Subcutaneous abdominal adipose tissue (tissue), 5 donors: ENCODE measurements around the gene BTRC.
A peak's percentile ranks its signal among the peaks of the same experiment; 100 is the strongest.
"Not testable (repeated sequence)": the region's sequence is repeated elsewhere in the genome, so short reads cannot be mapped to it uniquely, and the experiment has no call there.

Source experiments
- H3K27ac ChIP-seq: one replicate; pipeline ENCODE4 v1.7.0; 2013; ENCODE audit warnings: low read depth, mild to moderate bottlenecking, inconsistent platforms, low read length, moderate library complexity
- H3K27me3 ChIP-seq, 5 donors: one replicate each; pipeline ENCODE4 v1.7.0; 2013; ENCODE audit warnings: low read length in 5 of 5, inconsistent platforms in 1 of 5; ENCODE audit not compliant: control insufficient read depth in 5 of 5, insufficient read depth in 4 of 5
- H3K36me3 ChIP-seq, 5 donors: one replicate each; pipeline ENCODE4 v1.7.0; 2013; ENCODE audit warnings: low read length in 5 of 5; ENCODE audit not compliant: control insufficient read depth in 5 of 5, insufficient read depth in 5 of 5
- H3K4me1 ChIP-seq, 5 donors: one replicate each; pipeline ENCODE4 v1.7.0; 2013; ENCODE audit warnings: low read length in 5 of 5, mild to moderate bottlenecking in 3 of 5, moderate library complexity in 1 of 5; ENCODE audit not compliant: control insufficient read depth in 5 of 5, insufficient read depth in 5 of 5
- H3K4me3 ChIP-seq, 5 donors: one replicate each; pipeline ENCODE4 v1.7.0; 2013; ENCODE audit warnings: low read length in 5 of 5, low read depth in 1 of 5
- H3K9ac ChIP-seq, 5 donors: one replicate each; pipeline ENCODE4 v1.7.0; 2013; ENCODE audit warnings: low read length in 5 of 5, mild to moderate bottlenecking in 4 of 5, moderate library complexity in 3 of 5
- H3K9me3 ChIP-seq, 5 donors: one replicate each; pipeline ENCODE4 v1.7.0; 2013; ENCODE audit warnings: low read length in 5 of 5; ENCODE audit not compliant: control insufficient read depth in 5 of 5
- donor health status: healthy.
- donor health status: healthy.
- donor health status: healthy.
- donor health status: healthy.
- donor health status: healthy.

BTRC gene

DNA sequence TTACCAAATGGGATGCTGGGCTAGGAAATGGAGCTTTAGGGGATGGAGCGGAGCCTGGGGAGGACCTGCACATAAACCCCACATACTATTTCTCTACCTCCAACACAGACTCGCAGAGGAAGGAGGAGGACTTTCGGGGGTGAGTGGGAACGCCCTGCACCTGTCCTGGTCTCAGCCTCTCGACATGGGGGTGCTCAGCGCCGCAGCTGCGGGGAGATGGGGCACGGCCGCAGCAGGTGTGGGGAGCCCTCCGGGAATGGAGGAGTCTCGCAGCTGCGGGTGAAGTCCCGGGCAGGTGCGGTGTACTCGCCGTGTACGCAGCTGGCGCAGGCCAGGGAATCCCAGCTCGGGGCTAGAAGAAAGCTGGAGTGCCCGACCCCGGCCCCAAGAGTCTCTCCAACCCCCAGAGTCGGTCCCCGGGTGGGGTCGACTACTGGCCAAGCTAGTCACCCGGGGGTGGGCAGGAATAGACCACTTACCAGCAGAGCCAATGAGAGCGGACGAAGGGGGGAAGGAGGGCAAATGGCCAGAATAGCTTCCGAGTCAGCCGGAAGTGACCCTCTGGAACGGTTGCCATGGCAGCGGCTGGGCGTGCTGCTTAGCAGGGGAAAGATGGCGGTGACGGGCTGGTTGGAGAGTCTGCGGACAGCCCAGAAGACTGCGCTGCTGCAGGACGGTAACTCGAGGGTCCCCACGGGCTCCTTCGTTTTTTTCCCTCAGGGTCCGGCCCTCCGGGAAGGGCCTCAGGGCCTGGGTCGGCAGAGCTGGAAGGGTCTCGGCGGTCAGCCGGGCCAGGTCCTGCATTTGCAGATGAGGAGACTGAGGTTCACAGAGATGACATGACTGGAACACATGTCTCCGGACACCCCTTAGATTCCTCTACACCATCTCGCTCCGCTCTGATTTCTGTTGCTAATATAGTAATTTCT lies 234.0 kb downstream of the BTRC start, which contains the start of the genes DPCD and POLL:
Gene DPCD, plus strand, starts transcription at position 597 of the 929 bp plus-strand sequence. Its CDS starts 16 bp downstream, at position 613.
Gene POLL, minus strand, starts transcription at position 533 of the 929 bp plus-strand sequence. CDS start 897 bp downstream, outside the sequence.
- Histone ChIP-seq H3K9me3 (no peaks in the 10 kb centered on the region), H3K36me3 (peaks cover 3 to 30% (median 23%) of the 10 kb centered on the region in 5 donors), H3K9ac (peak within 1 kb of the TSS; percentile 56 to 94 (median 89)), H3K27ac (peak within 1 kb of the TSS; percentile 75), H3K4me3 (peak within 1 kb of the TSS; percentile 88 to 100 (median 97)), H3K27me3 (no peaks in the 10 kb centered on the region), H3K4me1 (peaks cover 3 to 28% (median 21%) of the 10 kb centered on the region in 5 donors)

- H3K27ac ChIP-seq: no peak overlapping the region
- peak overlapping the region in 2 of 5 donors; percentile 89 to 94 for H3K9ac ChIP-seq
- H3K4me3 ChIP-seq: peak overlapping the region; percentile 88 to 100 (median 97)
- peaks cover 3 to 29% (median 23%) of the 10 kb centered on the region in 5 donors for H3K4me1 ChIP-seq
- no peaks in the 10 kb centered on the region for H3K27me3 ChIP-seq
- H3K9me3 ChIP-seq: no peaks in the 10 kb centered on the region
- H3K36me3 ChIP-seq: peaks cover 0 to 21% (median 15%) of the 10 kb centered on the region in 5 donors
Observed at GRCh38 chr10:101588879-101589278, 234.9 kb downstream of the BTRC start.

DNA sequence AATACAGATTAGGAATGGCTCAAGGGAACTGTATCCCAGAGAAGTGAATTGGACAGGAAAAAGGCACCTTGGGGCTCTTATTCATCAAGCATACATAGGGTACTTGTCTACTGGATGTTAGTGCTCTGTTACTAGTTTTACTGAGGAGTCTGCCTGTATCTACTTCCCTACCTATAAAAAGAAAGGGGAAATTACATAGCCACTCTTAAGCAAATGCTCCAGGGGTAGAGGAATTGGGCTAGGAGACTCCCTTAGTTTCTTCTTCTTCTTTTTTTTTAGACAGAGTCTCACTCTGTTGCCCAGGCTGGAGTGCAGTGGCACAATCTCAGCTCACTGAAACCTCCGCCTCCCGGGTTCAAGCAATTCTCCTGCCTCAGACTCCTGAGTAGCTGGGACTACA lies 239.4 kb downstream of the BTRC start:
- H3K4me3 ChIP-seq, H3K9me3 ChIP-seq, H3K27me3 ChIP-seq, H3K9ac ChIP-seq, H3K36me3 ChIP-seq, H3K27ac ChIP-seq: not testable (repeated sequence)
- peaks cover 0 to 25% (median 19%) of the 10 kb centered on the region in 5 donors for H3K4me1 ChIP-seq

DNA sequence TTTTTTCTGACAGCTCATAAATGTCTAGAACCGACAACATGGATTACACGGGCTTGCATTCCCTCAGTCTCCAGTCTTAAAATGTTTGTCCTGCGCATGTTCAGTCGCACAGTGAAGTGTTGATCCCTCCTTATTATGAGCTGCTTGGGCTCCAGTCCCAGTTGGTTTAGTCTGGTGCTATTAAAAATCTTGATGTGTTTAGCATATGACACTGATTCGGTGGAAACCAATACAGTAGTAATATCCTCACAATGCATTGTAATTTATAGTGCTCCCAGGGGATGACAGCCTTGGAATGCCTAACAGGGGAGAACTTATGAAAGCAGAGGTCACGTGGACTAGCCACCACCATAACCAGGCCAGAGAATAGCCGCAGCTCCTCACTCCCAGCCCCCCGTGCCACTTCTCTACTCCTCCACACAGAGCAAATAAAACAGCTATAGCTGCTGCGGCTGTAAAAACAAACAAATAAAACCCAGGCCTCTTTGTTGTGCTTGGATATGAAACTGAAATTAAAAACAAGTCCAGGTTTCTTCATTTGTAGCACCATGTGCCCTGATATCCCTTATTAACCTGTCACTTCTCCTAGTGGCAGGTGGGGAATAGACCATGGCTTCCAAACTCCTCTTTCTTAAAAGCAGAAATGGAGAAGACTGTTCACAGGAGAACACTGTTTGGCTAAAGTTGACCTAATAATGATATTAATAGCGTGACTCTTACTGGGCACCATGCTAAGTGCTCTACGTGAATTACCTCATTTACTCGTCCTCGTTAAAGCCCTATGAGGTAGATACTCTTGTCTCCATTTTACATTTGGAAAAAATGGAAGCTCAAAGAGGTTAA lies 241.8 kb downstream of the BTRC start:
- H3K27ac ChIP-seq: peak overlapping the region; percentile 7
- H3K36me3 ChIP-seq: peaks cover 0 to 4% (median 0%) of the 10 kb centered on the region in 5 donors
- no peaks in the 10 kb centered on the region for H3K9me3 ChIP-seq
- peak overlapping the region in 1 of 5 donors; percentile 23 for H3K4me3 ChIP-seq
- H3K27me3 ChIP-seq: no peaks in the 10 kb centered on the region
- peak overlapping the region in 1 of 5 donors; percentile 9 for H3K9ac ChIP-seq
- peaks cover 0 to 17% (median 12%) of the 10 kb centered on the region in 5 donors for H3K4me1 ChIP-seq

- H3K36me3 ChIP-seq: peaks cover 0 to 6% (median 0%) of the 10 kb centered on the region in 5 donors
- H3K9ac ChIP-seq: no peak overlapping the region
- no peaks in the 10 kb centered on the region for H3K27me3 ChIP-seq
- peaks cover 0 to 17% (median 12%) of the 10 kb centered on the region in 5 donors for H3K4me1 ChIP-seq
- H3K27ac ChIP-seq: no peak overlapping the region
- H3K4me3 ChIP-seq: no peak overlapping the region
- H3K9me3 ChIP-seq: no peaks in the 10 kb centered on the region
Observed at GRCh38 chr10:101597091-101597900, 243.3 kb downstream of the BTRC start.

GRCh38 chr10:101601541-101601940 lies 247.6 kb downstream of the BTRC start:
- Histone ChIP-seq H3K4me1 (no peaks in the 10 kb centered on the region), H3K27me3 (no peaks in the 10 kb centered on the region), H3K27ac (no peak overlapping the region), H3K4me3 (no peak overlapping the region), H3K9ac (no peak overlapping the region), H3K9me3 (no peaks in the 10 kb centered on the region), H3K36me3 (peaks cover 4 to 31% (median 16%) of the 10 kb centered on the region in 5 donors)

DNA sequence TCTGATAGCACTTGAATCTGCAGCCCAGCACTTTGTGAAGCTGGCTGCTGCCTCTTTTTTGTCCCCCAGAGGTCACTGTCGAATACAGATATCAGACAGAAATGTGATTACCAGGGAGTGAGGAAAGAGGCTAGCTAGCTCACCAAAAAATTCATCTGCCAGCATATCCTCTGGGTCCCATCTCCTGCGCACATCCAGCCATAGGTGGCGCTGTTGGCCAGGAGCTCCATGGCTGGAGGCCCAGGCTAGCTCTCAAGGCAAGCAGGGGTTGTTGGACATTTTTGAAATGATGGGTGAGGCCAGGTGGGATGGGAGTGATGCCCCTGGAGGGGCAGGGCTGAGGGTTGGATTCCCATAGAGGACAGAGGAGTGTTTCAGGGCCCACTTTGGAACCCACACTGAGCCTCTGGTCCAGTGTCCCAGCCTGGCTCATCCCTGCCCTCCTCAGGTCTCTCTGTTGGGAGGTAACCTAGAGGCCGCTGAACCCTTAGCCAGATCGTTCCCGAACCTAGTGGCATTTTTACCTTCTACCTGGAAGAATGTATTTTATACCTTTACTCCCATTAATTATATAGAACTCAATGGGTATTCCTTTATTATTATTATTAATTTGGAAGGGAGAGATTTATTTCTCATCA lies 248.9 kb downstream of the BTRC start:
- Histone ChIP-seq H3K9me3 (no peaks in the 10 kb centered on the region), H3K9ac (no peak overlapping the region), H3K27ac (no peak overlapping the region), H3K27me3 (no peaks in the 10 kb centered on the region), H3K4me3 (no peak overlapping the region), H3K4me1 (no peaks in the 10 kb centered on the region), H3K36me3 (peaks cover 4 to 44% (median 29%) of the 10 kb centered on the region in 5 donors)
